HepG2 (cell line): ENCODE results near the gene PIP4K2B. TPM values are rescaled to one million over a fixed set of nuclear protein-coding genes. Genes with fewer than 3 reads are reported as not detected.
A peak's percentile ranks its signal among the peaks of the same experiment; 100 is the strongest.

Experiments used
- DR1 ChIP-seq: sonication (generic); formaldehyde crosslinking; IDR thresholded peaks from 2 replicates; pipeline ENCODE4 v1.8.0; 2021; ENCODE audit warnings: mild to moderate bottlenecking, missing genetic modification reagents, inconsistent platforms
- GABPB1 ChIP-seq: IDR thresholded peaks from 2 replicates; pipeline ENCODE4 v1.6.1; 2016; ENCODE audit warnings: mild to moderate bottlenecking, missing genetic modification reagents, moderate library complexity, missing compliant biosample characterization
- GATAD2A ChIP-seq: IDR thresholded peaks from 2 replicates; pipeline ENCODE4 v1.6.1; 2016
- HNRNPUL1 ChIP-seq: fragments of 200-400 bp; formaldehyde crosslinking; IDR thresholded peaks from 2 replicates; pipeline ENCODE4 v1.6.1; 2017; ENCODE audit warnings: low read depth, mild to moderate bottlenecking, low read length, moderate library complexity
- HOXA7 ChIP-seq: sonication (generic); formaldehyde crosslinking; IDR thresholded peaks from 2 replicates; pipeline ENCODE4 v1.8.1; 2022; ENCODE audit warnings: mild to moderate bottlenecking, missing genetic modification reagents, moderate library complexity
- MAFK ChIP-seq, 2 experiments: IDR thresholded peaks in 1 of 2; conservative IDR thresholded peaks in 1 of 2; 2 replicates each; pipeline ENCODE4 v1.6.1; 2011; ENCODE audit warnings: improper control_type of control experiment in 2 of 2, low read length in 2 of 2
- NAIF1 ChIP-seq: sonication (generic); formaldehyde crosslinking; IDR thresholded peaks from 2 replicates; pipeline ENCODE4 v1.5.0; 2020; ENCODE audit warnings: mild to moderate bottlenecking, missing genetic modification reagents, borderline replicate concordance
- NFIC ChIP-seq: IDR thresholded peaks from 2 replicates; pipeline ENCODE4 v1.6.1; 2012; ENCODE audit warnings: mild to moderate bottlenecking, low read length, inconsistent platforms
- RFXAP ChIP-seq: sonication (generic); formaldehyde crosslinking; IDR thresholded peaks from 2 replicates; pipeline ENCODE4 v1.4.0; 2020; ENCODE audit warnings: missing genetic modification reagents, borderline replicate concordance
- RNF2 ChIP-seq: fragments of 450-650 bp; conservative IDR thresholded peaks from 2 replicates; pipeline ENCODE4 v1.6.1; 2016; ENCODE audit warnings: low read depth
- SIN3A ChIP-seq: IDR thresholded peaks from 2 replicates; pipeline ENCODE4 v1.6.1; 2011; ENCODE audit warnings: low read depth, mild to moderate bottlenecking, control low read depth, low read length, borderline replicate concordance
- TEAD3 ChIP-seq: optimal IDR thresholded peaks from 2 replicates; pipeline ENCODE3; 2016; ENCODE audit warnings: borderline replicate concordance
- ZBTB38 ChIP-seq: sonication (generic); formaldehyde crosslinking; IDR thresholded peaks from 2 replicates; pipeline ENCODE4 v1.5.1; 2020; ENCODE audit warnings: mild to moderate bottlenecking, missing genetic modification reagents
- ZBTB43 ChIP-seq: sonication (generic); formaldehyde crosslinking; conservative IDR thresholded peaks from 2 replicates; pipeline ENCODE4 v1.4.0; 2020; ENCODE audit warnings: missing genetic modification reagents
- ZFP1 ChIP-seq: IDR thresholded peaks from 2 replicates; pipeline ENCODE4 v1.6.1; 2016
- ZMYM2 ChIP-seq: sonication (generic); formaldehyde crosslinking; IDR thresholded peaks from 2 replicates; pipeline ENCODE4 v1.8.0; 2022; ENCODE audit warnings: mild to moderate bottlenecking, missing genetic modification reagents
- ZMYM3 ChIP-seq: sonication (generic); formaldehyde crosslinking; IDR thresholded peaks from 2 replicates; pipeline ENCODE4 v1.5.1; 2020; ENCODE audit warnings: mild to moderate bottlenecking, missing genetic modification reagents
- ZNF234 ChIP-seq: sonication (generic); formaldehyde crosslinking; conservative IDR thresholded peaks from 2 replicates; pipeline ENCODE4 v1.5.1; 2020; ENCODE audit warnings: mild to moderate bottlenecking, missing genetic modification reagents
- ZNF264 ChIP-seq: sonication (generic); formaldehyde crosslinking; IDR thresholded peaks from 2 replicates; pipeline ENCODE4 v1.4.0; 2020; ENCODE audit warnings: missing genetic modification reagents
- ZNF282 ChIP-seq: fragments of 450-650 bp; IDR thresholded peaks from 2 replicates; pipeline ENCODE4 v1.6.1; 2018; ENCODE audit not compliant: partially characterized antibody
- ZNF33B ChIP-seq: sonication (generic); formaldehyde crosslinking; IDR thresholded peaks from 2 replicates; pipeline ENCODE4 v1.5.1; 2020; ENCODE audit warnings: mild to moderate bottlenecking, missing genetic modification reagents
- ZNF446 ChIP-seq: sonication (generic); formaldehyde crosslinking; IDR thresholded peaks from 2 replicates; pipeline ENCODE4 v1.5.0; 2020; ENCODE audit warnings: mild to moderate bottlenecking, missing genetic modification reagents
- ZNF687 ChIP-seq: sonication (generic); formaldehyde crosslinking; IDR thresholded peaks from 2 replicates; pipeline ENCODE4 v1.5.1; 2020; ENCODE audit warnings: mild to moderate bottlenecking, missing genetic modification reagents, moderate library complexity
- ZNF747 ChIP-seq: sonication (generic); formaldehyde crosslinking; IDR thresholded peaks from 2 replicates; pipeline ENCODE4 v1.8.1; 2023; ENCODE audit warnings: missing genetic modification reagents, mild to moderate bottlenecking, borderline replicate concordance
- ZNF775 ChIP-seq: sonication (generic); formaldehyde crosslinking; IDR thresholded peaks from 2 replicates; pipeline ENCODE4 v1.4.0; 2020; ENCODE audit warnings: missing genetic modification reagents, mild to moderate bottlenecking, moderate library complexity, borderline replicate concordance
- ZSCAN5A ChIP-seq: sonication (generic); formaldehyde crosslinking; IDR thresholded peaks from 2 replicates; pipeline ENCODE4 v1.8.0; 2022; ENCODE audit warnings: mild to moderate bottlenecking, missing genetic modification reagents, borderline replicate concordance
- polyA plus RNA-seq, 8 experiments: library from polyadenylated mRNA; depleted of rRNA in 3 of 8; stranded (reverse) in 7 of 8; unstranded in 1 of 8; fragments of >200 nt; fragmentation: Illumina TruSeq in 4 of 8; extraction: Trizol in 4 of 8; gene quantifications; 2 replicates each; pipeline versions ENCODE4 v1.2.1 to v1.2.3, GENCODE V29; 2011 to 2016; ENCODE audit warnings: low read depth in 4 of 8, missing spikeins in 1 of 8, mixed read lengths in 1 of 8; ENCODE audit not compliant: insufficient read depth in 1 of 8
- total RNA-seq, 5 experiments: library from RNA; depleted of rRNA; stranded (reverse); fragments of >200 nt; fragmentation: Illumina TruSeq; extraction: Trizol; gene quantifications; 2 replicates each; pipeline ENCODE4 v1.2.3, GENCODE V29; 2016; ENCODE audit warnings: low read depth in 1 of 5

The PIP4K2B gene
- total and polyA plus RNA-seq, 2 of the 13 experiments (the other 11 are each of a cell fraction or from before 2014, with no cell fraction given), result 20.4 to 54.0 TPM

- no peak for TF ChIP-seq ZSCAN5A
- TF ChIP-seq GATAD2A (CRISPR knock-in tag), result no peak
- TF ChIP-seq HNRNPUL1, result no peak
- peak; percentile 0; the same call in 1 of the 2 replicates for TF ChIP-seq RFXAP (CRISPR knock-in tag)
- TF ChIP-seq ZNF747 (CRISPR knock-in tag), result no peak
- no peak for TF ChIP-seq TEAD3 (CRISPR knock-in tag)
- TF ChIP-seq DR1, result no peak
- no peak for TF ChIP-seq ZNF282
- no peak for TF ChIP-seq MAFK (conservative IDR thresholded peaks at IDR 0.05 in 1 of 2, IDR thresholded peaks at IDR 0.05 in 1 of 2; ENCODE audit: low read length in 2 of 2)
- TF ChIP-seq ZNF234 (CRISPR knock-in tag), result no peak
- TF ChIP-seq GABPB1 (CRISPR knock-in tag), result no peak; the same call in 1 of the 2 replicates
- TF ChIP-seq ZMYM2 (CRISPR knock-in tag), result no peak
- 0 out of 2 replicates have a peak, but pooled peaks have one; percentile 11 for TF ChIP-seq ZFP1
- peak; percentile 19; the same call in 1 of the 2 replicates for TF ChIP-seq ZNF446 (CRISPR knock-in tag)
- no peak for TF ChIP-seq NFIC
- TF ChIP-seq ZBTB43 (CRISPR knock-in tag), result 0 out of 2 replicates have a peak, but pooled peaks have one; percentile 6
- no peak; the same call in 1 of the 2 replicates for TF ChIP-seq NAIF1 (CRISPR knock-in tag)
- no peak for TF ChIP-seq ZNF687 (CRISPR knock-in tag)
- TF ChIP-seq RNF2, result no peak
- no peak for TF ChIP-seq ZNF33B
- TF ChIP-seq ZBTB38 (CRISPR knock-in tag), result no peak
- no peak for TF ChIP-seq SIN3A
- TF ChIP-seq HOXA7 (CRISPR knock-in tag), result 0 out of 2 replicates have a peak, but pooled peaks have one; percentile 10
- 0 out of 2 replicates have a peak, but pooled peaks have one; percentile 6 for TF ChIP-seq ZNF264 (CRISPR knock-in tag)
- TF ChIP-seq ZMYM3 (CRISPR knock-in tag), result no peak
- no peak for TF ChIP-seq ZNF775 (CRISPR knock-in tag)
Measured at GRCh38 chr17:38750044-38750311, 49.4 kb downstream of the PIP4K2B start (continued).
